B cell (primary cell): ENCODE measurements around the gene PDK2. TPM values are rescaled to one million over a fixed set of nuclear protein-coding genes. Genes with fewer than 3 reads are reported as not detected.
"Not testable (repeated sequence)": the region's sequence is repeated elsewhere in the genome, so short reads cannot be mapped to it uniquely, and the experiment has no call there.

Source experiments
- ATAC-seq: fragments of 200-7000 bp; cut with Tn5 transposase; one replicate; pipeline ENCODE4 v1.10.0; 2021; ENCODE audit warnings: low read depth, mild to moderate bottlenecking, moderate number of reproducible peaks, moderate library complexity
- CTCF ChIA-PET: fragments of 350-600 bp; sonication (Branson Sonifier 250); formaldehyde crosslinking; loops from one replicate; lab custom pipeline; 2021; ENCODE audit warnings: antibody characterized with exemption, inconsistent platforms; lab: Charles Lee
- POLR2A ChIA-PET: fragments of 350-600 bp; sonication (Branson Sonifier 250); formaldehyde crosslinking; loops from one replicate; lab custom pipeline; 2021; ENCODE audit warnings: antibody characterized with exemption; lab: Charles Lee
- DNase-seq: peaks from one replicate; pipeline ENCODE4 v3.0.0; 2013
- H2AFZ ChIP-seq: 2 replicates; pipeline ENCODE4 v1.6.1; 2012; ENCODE audit warnings: mild to moderate bottlenecking, low read depth, low read length; ENCODE audit not compliant: insufficient read depth, poor library complexity, severe bottlenecking
- H3K27ac ChIP-seq, 2 donors: 1 replicate in 1 of 2; 2 replicates in 1 of 2; pipeline ENCODE4 v1.5.1; 2012 to 2013; ENCODE audit warnings: low read length in 2 of 2, mild to moderate bottlenecking in 2 of 2, moderate library complexity in 1 of 2
- H3K27me3 ChIP-seq, 4 experiments: fragments of 200-600 bp in 1 of 4; sonication (generic) in 1 of 4; replicated peaks in 1 of 4; 1 replicate in 2 of 4; 2 replicates in 2 of 4; pipeline versions ENCODE4 v1.6.1 to v1.7.0; 2013 to 2016; ENCODE audit warnings: low read length in 3 of 4, mild to moderate bottlenecking in 2 of 4, mixed read lengths in 1 of 4, moderate library complexity in 1 of 4; ENCODE audit not compliant: insufficient read depth in 4 of 4, control insufficient read depth in 3 of 4; ENCODE audit errors: control extremely low read depth in 1 of 4
- H3K36me3 ChIP-seq, 2 experiments: replicated peaks in 1 of 2; 1 replicate in 1 of 2; 2 replicates in 1 of 2; pipeline versions ENCODE4 v1.6.1 to v1.7.1; 2013; ENCODE audit warnings: low read length in 1 of 2; ENCODE audit not compliant: insufficient read depth in 2 of 2, control insufficient read depth in 1 of 2; ENCODE audit errors: control extremely low read depth in 1 of 2, extremely low read depth in 1 of 2
- H3K4me1 ChIP-seq, 2 donors: fragments of 200-600 bp in 1 of 2; sonication (generic) in 1 of 2; 1 replicate in 1 of 2; 2 replicates in 1 of 2; pipeline versions ENCODE4 v1.5.1 to v1.6.1; 2013 to 2017; ENCODE audit warnings: low read length in 2 of 2; ENCODE audit not compliant: control insufficient read depth in 2 of 2, insufficient read depth in 2 of 2
- H3K4me2 ChIP-seq: replicated peaks from 2 replicates; pipeline ENCODE3; 2012; ENCODE audit warnings: mild to moderate bottlenecking, low read depth, low read length; ENCODE audit not compliant: poor library complexity, severe bottlenecking
- H3K4me3 ChIP-seq, 5 experiments: fragments of 200-600 bp in 1 of 5; sonication (generic) in 1 of 5; 1 replicate in 3 of 5; 2 replicates in 2 of 5; pipeline versions ENCODE4 v1.5.1 to v1.7.0; 2011 to 2016; ENCODE audit warnings: low read length in 4 of 5, mild to moderate bottlenecking in 4 of 5, low read depth in 2 of 5, control low read depth in 1 of 5, moderate library complexity in 1 of 5; ENCODE audit not compliant: insufficient read depth in 1 of 5; ENCODE audit errors: control extremely low read depth in 1 of 5, extremely low read depth in 1 of 5
- H3K79me2 ChIP-seq: fragments of 200-600 bp; sonication (generic); one replicate; pipeline ENCODE4 v1.6.0; 2016; ENCODE audit warnings: low read length; ENCODE audit not compliant: control insufficient read depth, insufficient read depth
- H3K9ac ChIP-seq: fragments of 200-600 bp; sonication (generic); 2 replicates; pipeline ENCODE4 v1.6.1; 2017; ENCODE audit warnings: mild to moderate bottlenecking, low read length, moderate library complexity
- H3K9me3 ChIP-seq, 3 donors: one replicate each; pipeline versions ENCODE4 v1.6.1 to v1.7.1; 2013; ENCODE audit warnings: low read length in 2 of 3; ENCODE audit not compliant: control insufficient read depth in 2 of 3, insufficient read depth in 1 of 3; ENCODE audit errors: control extremely low read depth in 1 of 3
- H4K20me1 ChIP-seq: 2 replicates; pipeline ENCODE4 v1.6.0; 2012; ENCODE audit warnings: mild to moderate bottlenecking, low read length; ENCODE audit not compliant: insufficient read depth, control insufficient read depth, poor library complexity, severe bottlenecking
- H3K27ac Mint-ChIP-seq: one replicate; pipeline ENCODE4 v1.8.0; 2021; ENCODE audit warnings: mixed read lengths
- H3K27me3 Mint-ChIP-seq: one replicate; pipeline ENCODE4 v1.8.0; 2021; ENCODE audit warnings: mixed read lengths
- H3K4me1 Mint-ChIP-seq: one replicate; pipeline ENCODE4 v1.8.0; 2021; ENCODE audit warnings: mixed read lengths
- H3K4me3 Mint-ChIP-seq: one replicate; pipeline ENCODE4 v1.8.0; 2021; ENCODE audit warnings: mixed read lengths
- H3K9me3 Mint-ChIP-seq: one replicate; pipeline ENCODE4 v1.8.0; 2022; ENCODE audit warnings: mixed read lengths; ENCODE audit not compliant: insufficient read depth
- EZH2 ChIP-seq: IDR thresholded peaks from 2 replicates; pipeline ENCODE4 v1.6.1; 2012; ENCODE audit warnings: borderline replicate concordance, low read depth, mild to moderate bottlenecking, moderate library complexity, low read length; ENCODE audit not compliant: insufficient read depth, poor library complexity, severe bottlenecking
- WGBS: methylation state at CpG from one replicate; pipeline ENCODE4 v1.1.5; 2013; ENCODE audit warnings: missing lambda C conversion rate; ENCODE audit not compliant: insufficient coverage; 5-methylcytosine and 5-hydroxymethylcytosine counted together
- intact Hi-C: fragments of 100-400 bp; cut with micrococcal nuclease; formaldehyde crosslinking; loops from one replicate; pipeline ENCODE4 v1.10.0; 2022
- polyA plus RNA-seq: library from polyadenylated mRNA; depleted of rRNA; stranded (reverse); fragments of >200 nt; gene quantifications from 2 replicates; pipeline ENCODE4 v1.2.3, GENCODE V29; 2012
- total RNA-seq, 2 donors: library from RNA; stranded (reverse); fragments of 120-200 nt in 1 of 2; gene quantifications; 1 replicate in 1 of 2; 2 replicates in 1 of 2; pipeline versions ENCODE4 v1.2.3 to v1.2.4, GENCODE V29; 2013 to 2022
- TF ChIP-seq, protein P1 (sequence below): fragments of 200-600 bp; IDR thresholded peaks from one replicate; pipeline ENCODE4 v1.8.0; 2022; ENCODE audit warnings: antibody characterized with exemption, mild to moderate bottlenecking

PDK2 gene
- total and polyA plus RNA-seq, 2 donors (not counting 1 experiment from before 2014, with no cell fraction given), result 35.2 to 73.2 TPM

DNA sequence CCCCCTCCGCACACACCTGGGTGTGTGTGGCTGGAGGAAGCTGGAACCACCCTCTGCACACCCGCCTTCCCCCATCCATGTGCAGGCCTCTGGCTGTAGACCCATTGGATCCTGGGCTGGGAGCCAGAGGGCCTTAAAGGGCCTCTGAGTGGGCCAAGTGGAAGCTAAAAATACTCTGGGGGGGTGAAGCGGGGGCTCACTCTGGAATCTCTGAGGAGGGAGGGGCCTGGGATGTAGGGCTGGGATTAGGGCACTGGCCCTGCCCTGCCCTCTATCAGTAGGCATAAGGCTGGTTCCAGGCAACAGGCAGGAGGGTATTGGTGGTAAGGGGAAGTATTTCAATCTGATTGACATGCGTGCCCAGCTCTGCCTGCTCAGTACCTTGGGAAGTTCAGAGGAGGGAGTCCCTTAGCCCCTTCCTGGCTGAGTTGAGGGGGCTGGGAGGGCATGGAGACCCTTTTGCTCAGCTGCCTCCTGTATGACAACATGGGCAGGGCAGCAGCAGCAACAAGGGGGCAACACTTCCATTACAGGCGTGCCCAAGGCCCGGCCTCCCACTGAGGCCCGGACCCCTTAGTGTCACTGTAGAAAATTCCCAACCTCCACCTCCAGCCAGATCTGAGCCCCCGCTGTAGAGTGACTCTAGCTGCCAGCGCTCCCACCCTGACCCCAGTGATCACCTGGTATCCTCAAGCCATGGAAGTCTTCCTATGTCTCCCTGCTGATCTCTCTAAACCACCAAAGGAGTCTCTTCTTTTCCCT is 34.0 kb upstream of the PDK2 start:
- Histone ChIP-seq H3K9me3 (no peaks in the 10 kb centered on the region), H3K27me3 (peaks cover 0 to 42% (median 3%) of the 10 kb centered on the region in 4 experiments), H3K4me3 (no peak overlapping the region), H2AFZ (no peak overlapping the region), H3K27ac (no peak overlapping the region), H3K4me2 (no peak overlapping the region), H3K36me3 (no peaks in the 10 kb centered on the region), H4K20me1 (no peaks in the 10 kb centered on the region), H3K4me1 (peaks cover 8 to 15% of the 10 kb centered on the region in 2 donors), H3K9ac (no peak overlapping the region), H3K79me2 (no peaks in the 10 kb centered on the region)
- H3K4me3 Mint-ChIP-seq, result no peak overlapping the region
- POLR2A ChIA-PET, result no interaction called here
- no peak overlapping the region for H3K27ac Mint-ChIP-seq
- TF ChIP-seq, protein P1, sequence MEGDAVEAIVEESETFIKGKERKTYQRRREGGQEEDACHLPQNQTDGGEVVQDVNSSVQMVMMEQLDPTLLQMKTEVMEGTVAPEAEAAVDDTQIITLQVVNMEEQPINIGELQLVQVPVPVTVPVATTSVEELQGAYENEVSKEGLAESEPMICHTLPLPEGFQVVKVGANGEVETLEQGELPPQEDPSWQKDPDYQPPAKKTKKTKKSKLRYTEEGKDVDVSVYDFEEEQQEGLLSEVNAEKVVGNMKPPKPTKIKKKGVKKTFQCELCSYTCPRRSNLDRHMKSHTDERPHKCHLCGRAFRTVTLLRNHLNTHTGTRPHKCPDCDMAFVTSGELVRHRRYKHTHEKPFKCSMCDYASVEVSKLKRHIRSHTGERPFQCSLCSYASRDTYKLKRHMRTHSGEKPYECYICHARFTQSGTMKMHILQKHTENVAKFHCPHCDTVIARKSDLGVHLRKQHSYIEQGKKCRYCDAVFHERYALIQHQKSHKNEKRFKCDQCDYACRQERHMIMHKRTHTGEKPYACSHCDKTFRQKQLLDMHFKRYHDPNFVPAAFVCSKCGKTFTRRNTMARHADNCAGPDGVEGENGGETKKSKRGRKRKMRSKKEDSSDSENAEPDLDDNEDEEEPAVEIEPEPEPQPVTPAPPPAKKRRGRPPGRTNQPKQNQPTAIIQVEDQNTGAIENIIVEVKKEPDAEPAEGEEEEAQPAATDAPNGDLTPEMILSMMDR, result no peak
- TF ChIP-seq EZH2, result no peak
- no peak for ATAC-seq
- intact Hi-C loops, result no loop called here
- DNase-seq, result no peak
- WGBS, result 97% methylated on average over 8 of the region's 9 CpGs
- H3K9me3 Mint-ChIP-seq, result no peaks in the 10 kb centered on the region
- CTCF ChIA-PET, result interaction anchor here (2.1 kb wide), 1 partner anchor 26 kb away, joined by 8 read pairs; no protein-coding TSS in a partner anchor
- H3K4me1 Mint-ChIP-seq, result peaks cover 14% of the 10 kb centered on the region
- H3K27me3 Mint-ChIP-seq, result peaks cover 20% of the 10 kb centered on the region

DNA sequence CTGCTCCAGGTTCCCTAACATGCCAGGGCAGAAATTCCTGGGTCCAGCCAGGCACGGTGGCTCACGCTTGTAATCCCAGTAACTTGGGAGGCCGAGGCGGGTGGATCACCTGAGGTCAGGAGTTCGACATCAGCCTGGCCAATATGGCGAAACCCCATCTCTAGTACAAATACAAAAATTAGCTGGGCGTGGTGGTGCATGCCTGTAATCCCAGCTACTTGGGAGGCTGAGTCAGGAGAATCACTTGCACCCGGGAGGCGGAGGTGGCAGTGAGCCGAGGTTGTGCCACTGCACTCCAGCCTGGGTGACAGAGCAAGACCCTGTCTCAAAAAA is 33.5 kb upstream of the PDK2 start:
- ATAC-seq, H3K36me3 ChIP-seq, H3K9me3 Mint-ChIP-seq, H3K4me3 Mint-ChIP-seq, DNase-seq, H3K9me3 ChIP-seq, H3K27ac ChIP-seq, H3K4me2 ChIP-seq, H3K27ac Mint-ChIP-seq, H3K4me3 ChIP-seq, H3K9ac ChIP-seq, POLR2A ChIA-PET, H3K79me2 ChIP-seq, intact Hi-C loops, H2AFZ ChIP-seq, H4K20me1 ChIP-seq, CTCF ChIA-PET: not testable (repeated sequence)
- peaks cover 8 to 13% of the 10 kb centered on the region in 2 donors for H3K4me1 ChIP-seq
- H3K27me3 ChIP-seq, result peaks cover 0 to 38% (median 3%) of the 10 kb centered on the region in 4 experiments
- H3K4me1 Mint-ChIP-seq, result peaks cover 11% of the 10 kb centered on the region
- peaks cover 20% of the 10 kb centered on the region for H3K27me3 Mint-ChIP-seq
- 94% methylated on average over 9 of the region's 10 CpGs for WGBS
